DMS153 treated with DMSO at 0.1 percent for 48 hours (cell line): ENCODE results near the gene TNNI3.
"Not testable (repeated sequence)": the region's sequence is repeated elsewhere in the genome, so short reads cannot be mapped to it uniquely, and the experiment has no call there.

Experiments used
- DNase-seq: peaks from one replicate; lab custom pipeline; 2025; ENCODE audit not compliant: unreplicated experiment; lab: John Stamatoyannopoulos, UW

TNNI3 gene

DNA sequence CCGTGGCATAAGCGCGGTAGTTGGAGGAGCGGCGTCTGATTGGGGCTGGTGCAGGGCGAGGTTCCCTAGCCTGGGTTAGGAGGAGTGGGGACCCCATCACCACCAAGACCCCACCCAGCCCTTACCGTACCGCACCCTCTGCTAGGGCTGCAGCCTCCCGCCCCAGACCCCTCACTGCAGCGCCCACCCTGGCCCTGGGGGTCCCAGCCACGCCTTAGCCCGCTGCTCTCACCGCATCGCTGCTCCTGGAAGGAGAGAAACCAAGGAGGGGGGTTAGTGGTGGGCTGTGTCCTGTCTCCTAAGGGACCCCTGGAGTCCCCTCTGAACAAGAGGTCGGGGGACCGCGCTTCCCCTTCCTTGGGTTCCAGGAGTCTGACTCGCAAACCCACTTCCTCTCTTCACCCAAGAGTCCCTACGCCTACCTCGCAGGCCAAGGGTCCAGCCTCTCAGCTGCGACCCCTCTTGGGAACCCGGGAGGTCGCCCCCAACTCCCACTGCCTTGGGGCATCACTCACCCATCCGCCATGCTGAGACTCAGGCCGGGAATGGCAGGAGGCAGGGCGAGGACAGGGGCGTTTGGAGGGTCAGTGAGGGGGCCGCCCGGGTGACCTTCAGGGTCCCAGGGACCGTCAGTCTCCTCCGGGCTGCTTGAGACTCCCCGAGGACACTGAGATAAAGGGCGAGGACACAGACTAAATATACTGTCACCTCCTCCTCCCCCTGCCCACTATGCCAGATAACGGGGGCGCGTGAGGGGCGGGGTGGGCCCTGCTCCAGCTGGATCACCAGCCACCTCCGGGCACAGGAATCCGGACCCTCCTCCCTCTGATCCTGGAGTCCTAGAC, at the start of gene TNNI3:
Gene TNNI3, minus strand, starts transcription at position 669 of the 845 bp plus-strand sequence. Its CDS starts 143 bp downstream, at position 526.
- no peak for DNase-seq

DNA sequence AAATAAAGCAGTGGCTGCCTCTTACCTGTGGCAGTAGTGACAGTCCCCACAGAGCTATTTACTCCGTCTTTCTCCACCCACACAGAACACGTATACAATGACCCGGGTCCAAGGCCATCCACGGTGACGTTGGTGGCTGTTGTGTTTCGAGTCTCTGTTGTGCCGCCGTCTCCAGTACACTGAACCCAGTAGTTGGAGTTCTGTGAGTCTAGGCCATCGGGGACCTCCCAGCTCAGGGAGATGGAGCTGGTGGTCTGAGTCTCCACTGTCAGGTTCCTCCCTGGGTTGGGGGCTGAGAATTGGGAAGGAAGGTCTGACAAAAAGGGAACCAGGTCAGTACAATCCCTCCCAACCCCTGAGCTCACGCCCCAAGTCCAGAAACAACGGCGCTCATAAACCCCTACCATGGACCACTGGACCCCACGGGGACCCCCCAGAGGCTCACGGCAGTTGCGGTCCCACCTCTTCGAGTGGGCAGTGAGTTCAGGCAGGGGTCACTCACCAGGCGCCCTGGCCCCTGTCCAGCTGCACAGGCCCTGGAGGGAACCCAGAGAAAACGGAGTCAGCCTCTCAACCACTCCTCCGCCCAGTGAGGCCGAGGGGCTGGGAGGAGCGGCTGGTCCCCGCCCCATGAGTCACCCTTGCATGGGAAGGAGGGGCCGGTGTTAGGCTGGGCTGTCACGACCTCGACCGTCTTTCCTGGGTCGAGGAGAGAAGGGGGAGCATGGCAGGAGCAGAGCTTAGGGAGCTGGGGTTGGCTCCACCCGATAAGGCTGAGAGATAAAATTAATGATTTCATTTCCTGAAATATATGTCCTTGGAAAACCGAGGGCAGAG, 49.4 kb upstream of the TNNI3 start:
- DNase-seq = peak; percentile 49

DNA sequence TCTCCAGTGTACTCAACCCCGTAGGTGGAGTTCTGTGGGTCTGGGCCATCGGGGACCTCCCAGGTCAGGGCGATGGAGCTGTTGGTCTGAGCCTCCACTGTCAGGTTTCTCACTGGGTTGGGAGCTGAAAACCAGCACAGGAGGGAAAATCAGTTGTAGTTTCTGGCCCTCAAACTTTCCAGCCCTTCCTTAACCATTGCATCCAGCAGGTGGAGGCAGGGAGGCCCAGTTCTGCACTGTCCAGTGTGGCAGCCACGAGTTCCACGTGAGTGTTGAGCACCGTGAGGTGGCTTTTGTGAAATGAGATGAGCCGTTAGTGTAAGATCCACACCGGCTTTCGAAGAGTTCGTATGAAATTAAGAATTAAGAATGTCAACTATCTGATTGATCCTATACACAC, 44.7 kb upstream of the TNNI3 start:
- DNase-seq = not testable (repeated sequence)

DNA sequence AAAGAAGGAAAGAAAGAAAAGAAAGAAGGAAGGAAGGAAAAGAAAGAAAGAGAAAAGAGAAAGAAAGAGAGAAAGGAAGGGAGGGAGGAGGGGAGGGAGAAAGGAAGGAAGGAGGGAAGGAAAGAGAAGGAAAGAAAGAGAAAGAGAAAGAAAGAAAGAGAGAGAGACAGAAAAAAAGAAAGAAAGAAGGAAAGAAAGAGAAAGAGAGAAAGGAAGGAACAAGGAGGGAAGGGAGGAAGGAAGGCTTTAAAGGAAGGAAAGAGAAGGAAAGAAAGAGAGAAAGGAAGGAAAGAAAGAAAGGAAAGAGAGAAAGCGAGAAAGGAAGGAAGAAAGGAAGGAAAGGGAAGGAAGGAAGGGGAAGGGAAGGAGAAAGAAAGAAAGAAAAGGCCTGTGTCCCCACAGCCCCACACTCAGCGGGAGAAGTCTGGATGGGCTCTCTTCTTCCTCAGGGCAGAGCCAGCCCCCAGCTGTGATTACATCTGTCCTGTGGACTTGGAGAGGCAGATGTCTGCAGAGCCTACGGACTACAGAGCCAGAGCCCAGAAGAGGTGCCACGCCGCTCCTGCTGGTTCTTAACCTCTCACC, 42.2 kb upstream of the TNNI3 start:
- no peak for DNase-seq

GRCh38 chr19:55198651-55199050, 41.1 kb upstream of the TNNI3 start:
- DNase-seq = no peak

DNA sequence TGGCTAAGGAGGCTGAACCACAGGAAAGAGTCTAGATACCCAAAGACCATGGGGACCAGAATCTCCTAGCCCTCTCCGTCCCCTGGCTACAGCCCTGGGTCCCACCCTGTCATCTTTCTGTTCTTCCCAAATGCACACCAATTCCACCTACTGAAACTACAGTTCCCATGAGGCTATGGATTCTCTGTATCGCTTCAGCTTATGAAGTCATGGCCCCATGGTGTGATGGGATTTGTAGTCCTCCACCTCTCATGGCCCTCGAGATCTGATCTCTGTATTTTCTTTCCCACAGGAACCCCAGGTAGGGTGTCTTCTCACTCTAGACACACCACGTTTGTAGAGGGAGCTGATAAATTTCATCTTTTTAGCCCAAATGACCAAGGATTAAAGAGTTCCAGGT, 40.0 kb upstream of the TNNI3 start:
- DNase-seq = no peak

- no peak for DNase-seq
Observed at GRCh38 chr19:55196803-55197202, 39.3 kb upstream of the TNNI3 start.

DNA sequence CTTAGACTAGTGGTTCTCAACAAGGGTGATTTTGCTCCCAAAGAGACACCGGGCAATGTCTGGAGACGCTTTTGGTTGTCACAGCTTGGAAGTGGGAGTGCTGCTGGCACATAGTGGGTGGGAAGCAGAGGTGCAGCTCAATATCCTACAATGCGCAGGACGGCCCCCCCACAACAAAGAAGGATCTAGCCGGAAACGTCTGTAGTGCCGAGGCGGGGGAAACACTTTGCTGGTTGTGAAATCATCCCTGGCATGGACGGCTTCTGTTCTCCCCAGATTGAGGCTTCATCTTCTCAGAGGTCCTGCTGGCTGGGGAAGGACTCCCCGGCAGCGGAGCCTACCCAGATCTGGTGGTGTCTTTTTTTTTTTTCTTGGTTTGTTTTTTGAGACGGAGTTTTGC, 35.9 kb upstream of the TNNI3 start:
- no peak for DNase-seq

DNA sequence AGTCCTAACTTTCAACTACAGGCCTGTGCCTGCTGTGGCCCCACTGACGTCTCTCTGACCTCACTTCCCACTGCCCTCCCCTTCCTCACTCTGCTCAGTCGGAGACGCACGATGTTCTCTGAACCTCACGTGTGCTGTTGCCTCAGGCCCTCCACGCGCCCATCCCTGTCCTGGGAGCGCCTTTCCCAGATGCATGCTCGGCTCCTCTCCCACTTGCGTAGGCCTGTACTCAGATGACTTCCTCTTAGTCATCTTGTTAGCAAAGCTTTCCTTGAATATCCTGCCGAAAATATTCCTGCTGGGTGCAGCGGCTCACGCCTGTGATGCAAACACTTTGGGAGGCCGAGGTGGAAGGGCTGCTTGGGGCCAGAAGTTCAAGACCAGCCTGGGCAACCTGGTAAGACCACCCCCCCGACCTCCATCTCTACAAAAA, 31.9 kb upstream of the TNNI3 start:
- no peak for DNase-seq

DNA sequence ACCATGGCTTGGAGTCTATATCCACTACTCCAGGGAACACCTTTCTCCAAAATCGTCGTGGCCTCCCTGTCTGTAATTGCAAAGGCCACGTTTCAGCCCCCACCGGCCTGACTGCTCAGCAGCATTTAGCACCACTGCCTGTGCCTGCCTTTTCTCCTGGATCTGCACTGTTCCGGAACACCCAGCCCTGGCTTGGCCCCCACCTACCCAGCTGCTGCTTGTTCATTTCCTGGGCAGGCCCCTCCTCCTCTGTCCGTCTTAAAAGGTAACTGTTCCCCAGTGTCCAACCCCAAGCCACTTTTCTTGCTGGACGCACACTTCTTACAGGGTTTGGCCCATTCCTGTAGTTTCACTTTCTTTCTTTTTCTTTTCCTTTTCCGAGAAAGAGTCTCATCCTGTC, 31.1 kb upstream of the TNNI3 start:
- DNase-seq = no peak

DNA sequence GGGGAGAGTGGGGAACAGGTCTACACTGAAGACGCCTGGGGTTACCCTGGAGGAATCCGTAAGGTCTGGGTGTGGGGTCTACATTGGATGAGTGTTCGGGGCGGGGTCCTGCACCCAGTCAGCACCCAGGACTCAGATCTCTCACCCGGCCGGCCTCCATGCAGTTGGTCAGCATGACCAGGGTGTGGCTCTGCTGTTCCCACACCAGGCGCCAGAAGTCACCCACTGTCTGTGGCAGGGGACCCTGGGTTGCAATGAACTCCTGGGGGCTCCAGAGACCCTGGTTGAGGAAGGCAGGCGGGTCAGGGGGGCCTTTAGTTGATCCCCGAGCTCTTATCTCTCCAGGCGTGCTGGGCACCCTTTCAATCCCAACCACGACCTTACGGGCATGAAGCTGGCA, 28.5 kb upstream of the TNNI3 start:
- no peak for DNase-seq

DNA sequence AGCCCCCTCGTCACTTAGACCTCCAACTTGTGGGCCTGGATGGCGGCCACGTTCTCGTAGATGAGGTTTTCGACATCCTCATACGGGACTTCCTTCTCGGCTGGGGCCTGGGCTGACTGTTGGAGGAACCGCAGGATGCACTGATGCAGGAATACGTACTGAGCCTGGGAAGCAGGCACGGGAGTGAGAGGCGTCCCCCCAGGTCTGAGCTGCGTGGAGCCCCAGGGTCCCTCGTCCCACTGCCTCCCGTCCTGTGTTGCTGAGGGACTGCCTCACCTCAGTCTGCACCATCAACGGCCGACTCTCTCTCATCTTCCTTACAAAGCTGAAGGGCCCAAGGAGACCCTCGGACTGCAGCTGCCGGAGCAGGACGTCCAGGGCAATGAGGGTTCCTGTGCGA, 24.2 kb upstream of the TNNI3 start:
- DNase-seq = no peak

GRCh38 chr19:55179606-55180484, 22.3 kb upstream of the TNNI3 start, which contains the start of gene SYT5:
SYT5 (minus strand) TSS chr19:55180289; CDS start chr19:55179041, 1,248 bp downstream.
- DNase-seq = no peak

- peak; percentile 87 for DNase-seq
Observed at GRCh38 chr19:55178781-55179599, 21.5 kb upstream of the TNNI3 start.

- no peak for DNase-seq
Observed at GRCh38 chr19:55176076-55176475, 18.5 kb upstream of the TNNI3 start.

DNA sequence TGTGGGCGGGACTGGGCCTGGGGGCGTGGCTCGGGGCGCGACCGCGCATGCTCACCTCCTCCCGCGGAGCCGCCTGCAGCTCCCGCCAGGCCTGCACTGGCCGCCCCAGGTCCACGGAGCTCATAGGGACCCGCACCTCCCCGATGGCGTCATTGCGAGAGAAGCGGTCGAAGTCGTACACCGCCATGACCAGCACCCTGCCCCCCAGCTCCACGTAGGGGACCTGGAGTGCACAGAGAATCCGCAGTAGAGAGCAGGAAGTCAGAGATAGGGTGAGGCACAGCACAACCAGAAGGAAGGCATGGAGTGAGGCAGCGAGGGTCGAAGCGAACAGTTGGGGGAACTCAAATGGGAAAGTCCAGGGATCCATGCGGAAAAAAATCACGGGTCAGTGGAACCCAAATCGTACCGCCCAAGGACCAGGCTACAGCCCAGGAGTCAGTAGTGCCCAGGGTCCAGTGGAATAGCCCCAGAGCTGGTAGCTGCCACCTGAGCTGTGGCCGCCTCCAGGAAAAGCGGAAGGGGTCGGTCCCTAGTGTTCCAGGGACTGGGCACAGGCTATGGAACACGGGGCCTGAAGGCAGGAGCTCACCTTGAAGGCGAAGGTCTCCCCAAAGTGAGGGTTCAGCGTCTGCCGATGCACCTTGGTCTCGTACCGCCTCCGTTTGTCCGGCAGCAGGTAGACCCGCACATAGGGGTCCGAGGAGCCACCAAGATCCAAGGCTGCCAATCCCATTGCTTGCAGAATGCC, 17.8 kb upstream of the TNNI3 start:
- DNase-seq = no peak

GRCh38 chr19:55174425-55175116, 17.0 kb upstream of the TNNI3 start:
- no peak for DNase-seq

- peak; percentile 68 for DNase-seq
Observed at GRCh38 chr19:55173714-55174409, 16.3 kb upstream of the TNNI3 start.
